ENCODE results near the gene SLC4A7.

Gene SLC4A7

DNA sequence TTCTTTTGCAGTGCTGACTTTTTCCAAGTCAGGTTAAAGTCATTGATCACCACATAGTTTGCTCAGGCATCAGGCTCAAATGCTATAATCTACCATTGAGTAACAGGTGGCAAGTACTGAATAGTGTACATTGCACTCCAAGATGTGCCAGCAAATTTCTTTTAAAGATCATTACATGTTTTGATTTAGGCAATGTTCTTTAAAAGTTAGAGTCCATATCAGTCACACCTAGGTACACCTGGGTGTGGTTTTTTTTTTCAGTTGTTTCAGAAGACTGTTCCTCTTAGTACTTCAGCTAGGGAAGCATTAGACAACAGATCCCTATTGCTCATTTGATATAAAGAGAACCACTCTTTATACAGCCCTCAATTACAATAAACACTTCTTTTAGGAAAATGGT, 10.6 kb upstream of the SLC4A7 start:
- DNase-seq (ENCODE audit: insufficient read length, low spot score), result no peak
- TF ChIP-seq SPI1 (IDR thresholded peaks at IDR 0.05; ENCODE audit: low read depth, low read length) (no peak), POU2F2 (IDR thresholded peaks at IDR 0.05; ENCODE audit: low read depth, low read length) (no peak), PAX5 (IDR thresholded peaks at IDR 0.05; ENCODE audit: insufficient read depth, low read length, severe bottlenecking) (no peak), POLR2AphosphoS5 (IDR thresholded peaks at IDR 0.05; ENCODE audit: low read depth, low read length) (no peak), POLR2A (IDR thresholded peaks at IDR 0.05; ENCODE audit: low read depth, low read length) (no peak), TAF1 (IDR thresholded peaks at IDR 0.05; ENCODE audit: low read depth, low read length) (no peak)
- FAIRE-seq, result no peak

DNA sequence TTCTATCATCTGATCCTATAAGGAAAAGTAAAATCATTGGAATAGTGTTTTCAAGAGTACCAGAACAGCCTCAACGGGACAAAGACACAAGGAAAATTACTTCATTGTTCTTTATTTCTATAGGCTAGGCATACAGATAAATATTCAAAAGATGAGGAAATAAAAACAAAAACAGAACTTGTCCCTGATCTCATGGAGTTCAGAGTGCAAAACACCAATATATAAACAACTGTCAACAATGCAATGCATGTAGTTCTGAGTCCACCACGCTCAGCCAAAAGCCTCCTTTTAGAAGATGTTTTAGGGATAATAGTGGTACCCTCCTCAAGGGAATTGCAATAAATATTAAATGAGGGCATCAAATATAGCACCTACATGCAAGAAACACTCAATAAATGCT, 4.6 kb upstream of the SLC4A7 start:
- no peak for TF ChIP-seq TAF1 (IDR thresholded peaks at IDR 0.05; ENCODE audit: low read depth, low read length)
- no peak for TF ChIP-seq POLR2AphosphoS5 (IDR thresholded peaks at IDR 0.05; ENCODE audit: low read depth, low read length)
- no peak for TF ChIP-seq POLR2A (IDR thresholded peaks at IDR 0.05; ENCODE audit: low read depth, low read length)
- no peak for TF ChIP-seq PAX5 (IDR thresholded peaks at IDR 0.05; ENCODE audit: insufficient read depth, low read length, severe bottlenecking)
- TF ChIP-seq POU2F2 (IDR thresholded peaks at IDR 0.05; ENCODE audit: low read depth, low read length), result no peak
- TF ChIP-seq SPI1 (IDR thresholded peaks at IDR 0.05; ENCODE audit: low read depth, low read length), result no peak
- DNase-seq (ENCODE audit: insufficient read length, low spot score) (no peak), FAIRE-seq (no peak)

DNA sequence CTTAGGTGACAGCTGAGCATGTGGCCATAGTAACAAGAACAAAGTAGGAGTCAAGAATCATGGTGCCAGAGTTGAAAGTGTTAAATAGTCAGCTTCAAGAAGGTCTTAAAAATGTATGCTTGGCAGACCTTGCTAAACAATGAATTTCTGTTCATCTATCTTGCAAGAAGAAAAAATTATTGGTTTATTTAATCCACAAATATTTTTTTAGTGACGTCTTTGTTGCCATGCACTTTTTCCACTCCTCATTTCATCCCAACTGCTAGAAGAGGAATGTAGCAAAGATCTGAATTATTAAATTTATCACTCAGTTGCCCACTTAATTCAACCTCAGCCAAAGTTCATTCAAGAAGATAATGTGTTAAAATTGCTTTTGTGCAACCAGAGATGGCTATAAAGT, 3.2 kb upstream of the SLC4A7 start:
- FAIRE-seq, result no peak
- TF ChIP-seq TAF1 (IDR thresholded peaks at IDR 0.05; ENCODE audit: low read depth, low read length) (no peak), PAX5 (IDR thresholded peaks at IDR 0.05; ENCODE audit: insufficient read depth, low read length, severe bottlenecking) (no peak)
- no peak for DNase-seq (ENCODE audit: insufficient read length, low spot score)

DNA sequence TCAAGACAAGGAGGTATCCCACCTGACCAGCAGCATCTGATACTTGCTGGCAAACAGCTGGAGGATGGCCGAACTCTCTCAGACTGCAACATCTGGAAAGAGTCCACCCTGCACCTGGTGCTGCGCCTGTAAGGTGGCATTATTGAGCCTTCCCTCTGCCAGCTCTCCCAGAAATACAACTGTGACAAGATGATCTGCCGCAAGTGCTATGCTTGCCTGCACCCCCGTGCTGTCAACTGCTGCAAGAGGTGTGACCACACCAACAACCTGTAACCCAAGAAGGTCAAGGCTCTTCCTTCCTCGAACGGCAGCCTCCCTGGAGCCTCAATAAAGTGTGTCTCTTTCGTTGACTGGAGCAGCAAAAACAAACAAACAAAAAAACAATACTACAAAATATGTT, 2.2 kb upstream of the SLC4A7 start:
- DNase-seq (ENCODE audit: insufficient read length, low spot score), result no peak
- TF ChIP-seq PAX5 (IDR thresholded peaks at IDR 0.05; ENCODE audit: insufficient read depth, low read length, severe bottlenecking) (no peak), SPI1 (IDR thresholded peaks at IDR 0.05; ENCODE audit: low read depth, low read length) (no peak), POLR2AphosphoS5 (IDR thresholded peaks at IDR 0.05; ENCODE audit: low read depth, low read length) (no peak), POU2F2 (IDR thresholded peaks at IDR 0.05; ENCODE audit: low read depth, low read length) (no peak), TAF1 (IDR thresholded peaks at IDR 0.05; ENCODE audit: low read depth, low read length) (no peak), POLR2A (IDR thresholded peaks at IDR 0.05; ENCODE audit: low read depth, low read length) (no peak)
- no peak for FAIRE-seq

DNA sequence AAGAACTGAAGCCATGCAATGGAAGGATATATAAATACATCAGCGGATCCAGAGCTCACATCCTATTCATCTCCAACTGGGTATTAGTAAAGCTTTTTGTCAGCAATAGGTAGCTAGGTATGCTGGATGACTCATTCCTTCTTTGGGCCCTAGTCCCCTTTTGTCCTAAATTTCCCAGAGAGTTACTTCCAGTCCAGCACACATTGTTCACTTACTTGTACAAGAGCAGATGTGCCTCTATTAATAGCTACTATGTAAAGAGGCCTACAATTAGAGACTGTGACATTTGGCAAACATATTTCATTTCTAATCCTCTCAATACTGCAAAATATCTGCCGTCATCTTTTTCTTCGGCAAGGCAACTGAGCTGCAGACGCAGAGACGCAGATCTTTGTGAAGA, 1.7 kb upstream of the SLC4A7 start:
- FAIRE-seq, result no peak
- DNase-seq (ENCODE audit: insufficient read length, low spot score), result no peak
- TF ChIP-seq POLR2AphosphoS5 (IDR thresholded peaks at IDR 0.05; ENCODE audit: low read depth, low read length), result no peak
- TF ChIP-seq SPI1 (IDR thresholded peaks at IDR 0.05; ENCODE audit: low read depth, low read length), result no peak
- TF ChIP-seq TAF1 (IDR thresholded peaks at IDR 0.05; ENCODE audit: low read depth, low read length), result no peak
- no peak for TF ChIP-seq PAX5 (IDR thresholded peaks at IDR 0.05; ENCODE audit: insufficient read depth, low read length, severe bottlenecking)
- TF ChIP-seq POLR2A (IDR thresholded peaks at IDR 0.05; ENCODE audit: low read depth, low read length), result no peak
- no peak for TF ChIP-seq POU2F2 (IDR thresholded peaks at IDR 0.05; ENCODE audit: low read depth, low read length)

DNA sequence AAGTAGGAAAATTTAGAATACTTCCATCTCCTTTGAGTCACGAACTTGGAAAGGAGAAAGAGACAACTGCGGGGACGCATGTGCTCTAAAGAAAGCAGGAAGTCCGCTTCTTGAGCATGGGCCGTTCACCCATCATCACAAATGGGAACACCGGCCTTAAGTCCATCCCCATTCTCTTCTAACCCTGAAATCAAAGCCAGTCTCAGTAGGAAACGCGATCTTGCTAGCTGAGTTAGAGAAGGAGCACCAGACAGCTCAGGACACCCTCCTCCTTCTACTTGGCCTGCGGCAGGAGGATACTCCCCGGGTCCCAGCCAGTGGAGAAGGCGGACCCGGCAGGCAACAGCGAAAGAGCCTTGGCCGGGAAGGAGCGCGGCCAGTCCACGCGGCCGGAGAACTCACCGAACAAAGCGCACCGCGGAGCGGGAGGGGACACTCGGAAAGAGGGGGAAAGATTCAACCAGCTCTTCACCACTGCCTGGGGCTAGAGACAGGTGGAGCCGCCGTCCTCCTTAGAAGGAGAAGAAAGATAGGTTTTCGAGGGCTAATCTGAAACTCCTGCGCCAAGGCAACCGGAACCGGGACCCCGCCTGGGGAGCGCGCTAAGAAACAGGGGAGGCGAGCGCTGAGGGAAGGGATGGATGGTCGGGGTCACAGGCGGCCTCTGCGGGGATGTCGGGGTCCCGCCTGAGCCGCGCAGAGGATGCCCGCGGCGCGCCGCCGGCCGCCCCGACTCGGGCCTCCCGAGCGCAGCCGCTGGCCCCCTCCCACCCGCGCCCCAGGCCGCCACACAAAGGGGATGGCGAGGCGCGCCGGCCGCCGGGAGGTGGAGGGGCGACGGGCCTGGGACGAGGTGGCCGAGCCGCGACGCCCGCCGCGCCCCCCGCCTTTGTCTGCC, 818 bp downstream of the SLC4A7 start:
- TF ChIP-seq POLR2A (IDR thresholded peaks at IDR 0.05; ENCODE audit: low read depth, low read length) (no peak), SPI1 (IDR thresholded peaks at IDR 0.05; ENCODE audit: low read depth, low read length) (peak; percentile 42)
- FAIRE-seq, result peak; percentile 60
- peak; percentile 21 for DNase-seq (ENCODE audit: insufficient read length, low spot score)

DNA sequence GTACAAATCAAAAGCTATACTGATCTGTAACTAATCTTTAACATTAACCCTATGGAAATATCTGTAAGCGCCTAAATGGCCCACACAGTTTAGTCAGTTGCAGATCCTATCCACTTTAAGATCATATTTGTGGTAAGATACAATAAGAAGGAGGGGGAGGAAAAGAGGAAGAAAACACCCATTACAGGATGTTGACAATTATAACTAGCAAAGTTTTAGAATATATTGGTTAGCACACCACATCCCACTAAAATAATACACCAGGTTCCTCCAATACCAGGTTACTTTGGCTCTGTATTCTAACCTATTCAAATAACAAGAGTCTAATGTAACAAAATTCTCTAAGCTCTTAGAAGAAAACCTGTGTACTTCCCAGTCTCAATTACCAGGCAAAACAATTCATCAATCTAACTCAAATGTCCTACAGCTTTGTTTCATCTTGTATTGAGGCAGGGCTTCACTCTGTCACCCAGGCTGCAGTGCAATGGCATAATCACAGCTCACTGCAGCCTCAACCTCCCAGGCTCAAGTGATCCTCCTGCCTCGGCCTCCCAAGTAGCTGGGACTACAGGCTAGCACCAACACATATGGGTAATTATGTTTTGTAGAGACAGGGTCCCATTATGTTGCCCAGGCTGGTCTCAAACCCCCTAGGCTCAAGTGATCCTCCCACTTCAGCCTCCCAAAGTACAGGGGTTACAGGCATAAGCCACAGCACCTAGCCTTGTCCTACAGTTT, 4.2 kb downstream of the SLC4A7 start:
- TF ChIP-seq POLR2AphosphoS5 (IDR thresholded peaks at IDR 0.05; ENCODE audit: low read depth, low read length) (no peak), SPI1 (IDR thresholded peaks at IDR 0.05; ENCODE audit: low read depth, low read length) (no peak), PAX5 (IDR thresholded peaks at IDR 0.05; ENCODE audit: insufficient read depth, low read length, severe bottlenecking) (no peak), POU2F2 (IDR thresholded peaks at IDR 0.05; ENCODE audit: low read depth, low read length) (no peak), TAF1 (IDR thresholded peaks at IDR 0.05; ENCODE audit: low read depth, low read length) (no peak), POLR2A (IDR thresholded peaks at IDR 0.05; ENCODE audit: low read depth, low read length) (no peak)
- FAIRE-seq, result no peak
- no peak for DNase-seq (ENCODE audit: insufficient read length, low spot score)

DNA sequence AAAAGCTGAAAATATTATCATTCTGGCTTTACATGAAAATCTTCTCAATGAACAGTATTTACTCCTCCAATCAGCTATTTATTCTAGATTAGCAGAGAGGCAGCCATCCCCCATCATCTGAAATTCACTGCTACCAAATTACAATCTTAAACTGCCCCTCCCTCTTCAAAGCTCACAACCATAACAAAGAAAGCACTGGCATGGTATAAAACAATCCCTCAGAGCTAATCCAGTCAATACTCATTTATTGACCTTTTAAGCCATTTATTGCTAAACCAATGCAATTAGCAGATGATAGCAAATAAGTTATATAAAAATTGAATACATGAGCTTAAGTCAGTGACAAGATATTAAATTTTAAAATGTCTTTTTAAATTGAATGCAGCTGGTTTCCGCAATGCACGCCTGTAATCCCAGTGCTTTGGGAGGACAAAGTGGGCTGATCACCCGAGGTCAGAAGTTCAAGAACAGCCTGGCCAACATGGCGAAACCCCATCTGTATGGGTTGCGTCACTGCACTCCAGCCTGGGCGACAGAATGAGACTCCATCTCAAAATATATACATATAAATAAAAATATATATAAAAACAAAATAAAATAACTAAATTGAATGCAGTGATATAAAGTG, 12.1 kb downstream of the SLC4A7 start:
- TF ChIP-seq PAX5 (IDR thresholded peaks at IDR 0.05; ENCODE audit: insufficient read depth, low read length, severe bottlenecking) (no peak), POLR2AphosphoS5 (IDR thresholded peaks at IDR 0.05; ENCODE audit: low read depth, low read length) (no peak), POU2F2 (IDR thresholded peaks at IDR 0.05; ENCODE audit: low read depth, low read length) (no peak), POLR2A (IDR thresholded peaks at IDR 0.05; ENCODE audit: low read depth, low read length) (no peak), TAF1 (IDR thresholded peaks at IDR 0.05; ENCODE audit: low read depth, low read length) (no peak), SPI1 (IDR thresholded peaks at IDR 0.05; ENCODE audit: low read depth, low read length) (no peak)
- DNase-seq (ENCODE audit: insufficient read length, low spot score), result no peak
- no peak for FAIRE-seq

DNA sequence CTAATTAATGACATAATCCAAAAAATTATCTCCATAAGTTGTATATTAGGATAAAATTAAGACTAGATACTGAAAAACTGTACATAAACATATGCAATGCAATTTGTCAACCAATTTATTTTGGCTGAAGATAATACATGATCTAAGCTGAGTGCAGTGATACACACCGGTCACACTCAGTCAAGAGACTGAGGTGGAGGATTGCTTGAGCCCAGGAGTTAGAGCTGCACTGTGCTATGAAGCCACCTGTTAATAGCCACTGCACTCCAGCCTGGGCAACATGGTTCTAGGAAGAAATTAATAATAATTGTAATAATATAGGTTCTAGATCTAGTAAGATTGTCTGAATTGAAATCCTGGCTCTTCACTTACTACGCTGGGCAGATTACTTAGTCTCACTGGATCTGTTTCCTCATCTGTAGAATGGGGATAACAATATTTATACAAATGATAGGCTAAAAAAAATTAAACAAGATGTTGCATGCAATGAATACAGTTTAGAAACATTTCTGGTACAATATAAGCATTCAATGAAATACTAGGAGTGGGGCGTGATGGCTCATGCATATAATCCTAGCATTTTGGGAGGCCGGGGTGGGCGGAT, 15.8 kb downstream of the SLC4A7 start:
- no peak for TF ChIP-seq POLR2AphosphoS5 (IDR thresholded peaks at IDR 0.05; ENCODE audit: low read depth, low read length)
- TF ChIP-seq TAF1 (IDR thresholded peaks at IDR 0.05; ENCODE audit: low read depth, low read length), result no peak
- TF ChIP-seq POLR2A (IDR thresholded peaks at IDR 0.05; ENCODE audit: low read depth, low read length), result no peak
- TF ChIP-seq POU2F2 (IDR thresholded peaks at IDR 0.05; ENCODE audit: low read depth, low read length), result no peak
- TF ChIP-seq PAX5 (IDR thresholded peaks at IDR 0.05; ENCODE audit: insufficient read depth, low read length, severe bottlenecking), result no peak
- TF ChIP-seq SPI1 (IDR thresholded peaks at IDR 0.05; ENCODE audit: low read depth, low read length), result no peak
- DNase-seq (ENCODE audit: insufficient read length, low spot score), result no peak
- FAIRE-seq, result no peak
